ENCODE data around the gene PPP1R16B.
A peak's percentile ranks its signal among the peaks of the same experiment; 100 is the strongest.
"Not testable (repeated sequence)": the region's sequence is repeated elsewhere in the genome, so short reads cannot be mapped to it uniquely, and the experiment has no call there.

PPP1R16B gene

GRCh38 chr20:38812182-38812581 lies 6.7 kb downstream of the PPP1R16B start:
- H3K4me2 ChIP-seq = peak overlapping the region; percentile 65 to 100 (median 99)
- peak overlapping the region in 9 of 11 experiments; percentile 40 to 77 (median 65); a peak in 17 of 22 replicates for H3K27ac ChIP-seq
- H4K20me1 ChIP-seq = peaks cover 0 to 10% (median 0%) of the 10 kb centered on the region in 11 experiments; a peak in 5 of 22 replicates
- H3K9ac ChIP-seq = peak overlapping the region in 7 of 11 experiments; percentile 23 to 58 (median 42); a peak in 9 of 22 replicates
- no peak for TF ChIP-seq Cebpa-rat (IDR thresholded peaks at IDR 0.05)
- H3K9me3 ChIP-seq (replicated peaks in 1 of 11) = peaks cover 0 to 19% (median 8%) of the 10 kb centered on the region in 11 experiments; a peak in 12 of 22 replicates
- 0 out of 20 replicates have a peak overlapping the region, but pooled peaks of 1 of the 10 experiments have one; percentile 3 for H3K4me3 ChIP-seq
- peaks cover 0 to 10% (median 0%) of the 10 kb centered on the region in 11 experiments; a peak in 3 of 22 replicates for H3K36me3 ChIP-seq
- peaks cover 0 to 3% (median 0%) of the 10 kb centered on the region in 11 experiments; a peak in 2 of 22 replicates for H3K27me3 ChIP-seq
- peaks cover 45 to 64% (median 63%) of the 10 kb centered on the region in 10 experiments for H3K4me1 ChIP-seq

- no peak for TF ChIP-seq Cebpa-rat (IDR thresholded peaks at IDR 0.05)
- Histone ChIP-seq H3K9me3 (replicated peaks in 1 of 11) (peaks cover 0 to 22% (median 9%) of the 10 kb centered on the region in 11 experiments; a peak in 12 of 22 replicates), H3K27ac (peak overlapping the region in 9 of 11 experiments; percentile 40 to 77 (median 65); a peak in 17 of 22 replicates), H3K27me3 (no peaks in the 10 kb centered on the region), H3K4me1 (peaks cover 45 to 58% (median 56%) of the 10 kb centered on the region in 10 experiments), H3K4me2 (peak overlapping the region; percentile 65 to 100 (median 99)), H3K4me3 (peak overlapping the region in 2 of 10 experiments; percentile 3 to 19; a peak in 1 of 20 replicates), H4K20me1 (peaks cover 0 to 6% (median 0%) of the 10 kb centered on the region in 11 experiments; a peak in 3 of 22 replicates), H3K36me3 (peaks cover 0 to 12% (median 0%) of the 10 kb centered on the region in 11 experiments; a peak in 3 of 22 replicates), H3K9ac (peak overlapping the region in 6 of 11 experiments; percentile 26 to 58 (median 46); a peak in 5 of 22 replicates)
These were observed 7.4 kb downstream of the PPP1R16B start for GRCh38 chr20:38812709-38813573.

GRCh38 chr20:38813574-38813962 lies 8.1 kb downstream of the PPP1R16B start:
- H3K27me3 ChIP-seq, H4K20me1 ChIP-seq, H3K9ac ChIP-seq, H3K4me3 ChIP-seq: not testable (repeated sequence)
- Histone ChIP-seq H3K27ac (peak overlapping the region in 1 of 11 experiments; percentile 77; a peak in 1 of 22 replicates), H3K9me3 (replicated peaks in 1 of 11) (peaks cover 0 to 22% (median 9%) of the 10 kb centered on the region in 11 experiments; a peak in 12 of 22 replicates), H3K36me3 (peaks cover 0 to 12% (median 0%) of the 10 kb centered on the region in 11 experiments; a peak in 3 of 22 replicates), H3K4me1 (peaks cover 39 to 58% (median 55%) of the 10 kb centered on the region in 10 experiments), H3K4me2 (peak overlapping the region in 8 of 11 experiments; percentile 94 to 100 (median 99); a peak in 12 of 22 replicates)

DNA sequence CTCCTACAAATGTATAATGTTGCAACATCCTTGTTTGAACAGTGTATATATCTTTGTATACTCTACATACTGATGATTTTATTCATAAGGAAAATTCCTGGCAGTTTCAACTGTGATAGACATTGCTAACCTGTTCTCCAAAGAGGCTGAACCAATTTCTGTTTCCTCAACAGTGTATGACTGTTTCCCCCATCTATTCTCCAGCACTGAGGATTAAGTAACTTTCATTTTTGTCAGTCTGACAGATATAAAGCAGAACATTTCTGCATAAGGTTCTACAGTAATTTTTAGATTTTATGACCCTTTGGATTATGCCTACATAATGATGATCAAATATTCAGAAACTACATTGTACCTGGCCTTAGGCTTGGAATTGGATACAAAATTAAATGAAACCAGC lies 9.9 kb downstream of the PPP1R16B start:
- no peak overlapping the region for H3K9ac ChIP-seq
- H3K4me2 ChIP-seq = no peak overlapping the region
- H3K4me3 ChIP-seq = no peak overlapping the region
- no peaks in the 10 kb centered on the region for H3K27me3 ChIP-seq
- no peak for TF ChIP-seq Cebpa-rat (IDR thresholded peaks at IDR 0.05)
- peaks cover 27 to 41% (median 37%) of the 10 kb centered on the region in 10 experiments for H3K4me1 ChIP-seq
- peaks cover 0 to 12% (median 0%) of the 10 kb centered on the region in 11 experiments; a peak in 3 of 22 replicates for H3K36me3 ChIP-seq
- H4K20me1 ChIP-seq = peaks cover 0 to 5% (median 0%) of the 10 kb centered on the region in 11 experiments; a peak in 3 of 22 replicates
- H3K27ac ChIP-seq = no peak overlapping the region
- peaks cover 0 to 22% (median 9%) of the 10 kb centered on the region in 11 experiments; a peak in 12 of 22 replicates for H3K9me3 ChIP-seq (replicated peaks in 1 of 11)

DNA sequence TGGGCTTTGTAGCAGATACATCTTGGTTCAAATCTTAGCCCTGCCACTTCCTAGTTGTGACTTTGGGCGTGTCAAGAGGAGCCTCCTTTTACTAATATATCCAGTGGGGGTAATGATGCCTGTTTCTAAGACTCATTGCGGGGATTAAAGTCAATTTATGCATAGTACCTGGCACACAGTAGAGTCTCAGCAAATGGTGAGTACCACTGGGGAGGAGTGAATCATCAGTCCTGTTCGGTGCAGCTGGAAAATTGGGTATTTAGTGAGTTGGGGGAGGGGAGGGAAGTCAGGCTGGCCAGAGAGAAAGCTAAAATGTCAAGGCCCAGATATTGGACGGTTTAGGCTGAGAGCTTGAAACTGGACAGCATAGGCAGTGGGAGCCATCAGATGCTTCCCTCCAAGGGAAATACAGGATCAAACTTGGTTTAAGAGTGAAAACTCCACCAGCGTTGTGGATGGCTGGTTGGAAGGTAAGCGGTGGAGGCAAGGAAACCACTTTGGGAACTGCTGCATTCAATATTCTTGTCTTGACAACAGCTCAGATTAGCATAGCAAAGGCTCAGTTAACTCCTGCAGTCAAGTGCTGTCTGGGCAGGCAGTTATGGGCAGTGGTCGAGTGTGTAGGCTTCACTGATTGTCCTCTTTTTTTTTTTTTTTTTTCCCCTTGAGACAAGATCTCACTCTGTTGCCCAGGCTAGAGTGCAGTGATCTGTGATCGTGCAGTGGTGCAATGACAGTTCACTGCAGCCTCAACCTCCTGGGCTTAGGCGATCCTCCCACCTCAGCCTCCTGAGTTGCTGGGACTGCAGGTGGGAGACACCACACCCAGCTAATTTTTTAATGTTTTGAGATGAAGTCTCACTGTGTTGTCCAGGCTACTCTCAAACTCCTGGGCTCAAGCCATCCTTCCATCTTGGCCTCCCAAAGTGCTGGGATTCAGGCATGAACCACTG lies 12.9 kb downstream of the PPP1R16B start:
- no peaks in the 10 kb centered on the region; a peak in 1 of 22 replicates for H4K20me1 ChIP-seq
- 0 out of 22 replicates have a peak overlapping the region, but pooled peaks of 4 of the 11 experiments have one; percentile 6 to 20 (median 12) for H3K4me2 ChIP-seq
- TF ChIP-seq Cebpa-rat (IDR thresholded peaks at IDR 0.05) = no peak
- H3K27ac ChIP-seq = no peak overlapping the region
- no peaks in the 10 kb centered on the region for H3K27me3 ChIP-seq
- peaks cover 7 to 30% (median 15%) of the 10 kb centered on the region in 11 experiments; a peak in 18 of 22 replicates for H3K9me3 ChIP-seq (replicated peaks in 1 of 11)
- peaks cover 0 to 14% (median 8%) of the 10 kb centered on the region in 10 experiments; a peak in 13 of 20 replicates for H3K4me1 ChIP-seq
- no peak overlapping the region for H3K4me3 ChIP-seq
- peaks cover 0 to 12% (median 0%) of the 10 kb centered on the region in 11 experiments; a peak in 4 of 22 replicates for H3K36me3 ChIP-seq
- no peak overlapping the region for H3K9ac ChIP-seq

DNA sequence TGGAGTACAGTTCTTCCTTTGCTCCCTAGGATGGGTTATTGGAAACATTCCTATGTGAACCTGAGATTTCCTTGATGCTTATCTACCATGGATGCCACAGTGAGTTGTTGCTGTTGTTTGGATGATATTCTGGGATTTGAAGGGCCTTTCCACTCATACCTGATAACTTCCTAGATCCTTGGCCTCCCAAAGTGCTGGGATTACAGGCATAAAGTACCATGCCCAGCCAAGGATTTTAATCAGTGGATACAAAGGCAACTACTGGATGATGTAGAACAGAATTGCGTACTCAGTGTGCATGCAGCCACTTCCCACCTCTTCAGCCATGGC lies 20.0 kb downstream of the PPP1R16B start:
- H4K20me1 ChIP-seq = no peaks in the 10 kb centered on the region; a peak in 2 of 22 replicates
- H3K27ac ChIP-seq = no peak overlapping the region
- H3K4me1 ChIP-seq = peaks cover 0 to 14% (median 3%) of the 10 kb centered on the region in 10 experiments; a peak in 6 of 20 replicates
- no peak overlapping the region for H3K4me3 ChIP-seq
- no peaks in the 10 kb centered on the region for H3K27me3 ChIP-seq
- peaks cover 0 to 11% (median 0%) of the 10 kb centered on the region in 11 experiments; a peak in 5 of 22 replicates for H3K36me3 ChIP-seq
- TF ChIP-seq Cebpa-rat (IDR thresholded peaks at IDR 0.05) = no peak
- no peak overlapping the region for H3K9ac ChIP-seq
- H3K4me2 ChIP-seq = no peak overlapping the region; a peak in 2 of 22 replicates
- H3K9me3 ChIP-seq (replicated peaks in 1 of 11) = peaks cover 6 to 9% (median 8%) of the 10 kb centered on the region in 11 experiments; a peak in 15 of 22 replicates

DNA sequence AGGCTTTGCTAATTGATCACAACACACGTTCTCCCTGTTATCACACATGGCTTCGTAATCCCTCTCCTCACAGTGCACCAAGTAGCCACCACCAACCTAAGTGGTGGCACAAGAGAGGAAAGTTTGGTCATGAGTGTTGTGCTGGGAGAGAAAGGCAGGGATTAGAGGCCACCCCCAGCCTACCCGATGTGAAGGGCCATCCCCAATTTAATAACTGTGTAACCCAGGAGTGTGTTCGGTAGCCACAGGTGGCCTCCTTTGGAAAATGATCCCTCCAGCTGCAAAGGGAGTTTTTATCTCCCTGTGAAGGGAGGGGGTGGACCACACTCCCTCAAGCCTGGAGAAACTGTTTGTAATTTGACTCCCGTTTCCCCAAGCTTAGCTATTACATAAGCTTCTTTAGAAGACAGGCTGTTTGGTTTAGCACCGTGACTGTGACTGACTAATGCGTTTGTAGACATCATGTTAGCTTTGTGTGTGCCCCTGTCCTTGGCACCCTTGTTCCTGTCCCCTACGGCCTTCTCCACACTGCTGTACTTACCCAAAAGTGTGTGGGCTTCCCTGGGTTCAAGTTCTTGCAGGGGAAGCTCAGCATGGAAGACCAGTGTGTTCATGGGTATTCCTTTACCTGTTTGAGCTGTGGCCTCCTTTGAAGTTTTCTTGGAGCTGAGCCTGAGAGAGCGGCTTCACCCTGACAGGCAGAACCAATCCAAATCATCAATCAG lies 20.6 kb downstream of the PPP1R16B start:
- H3K4me3 ChIP-seq = no peak overlapping the region
- peaks cover 5 to 6% (median 6%) of the 10 kb centered on the region in 11 experiments; a peak in 15 of 22 replicates for H3K9me3 ChIP-seq (replicated peaks in 1 of 11)
- no peak for TF ChIP-seq Cebpa-rat (IDR thresholded peaks at IDR 0.05)
- no peak overlapping the region for H3K9ac ChIP-seq
- H3K27ac ChIP-seq = no peak overlapping the region
- H3K36me3 ChIP-seq = peaks cover 0 to 8% (median 0%) of the 10 kb centered on the region in 11 experiments; a peak in 5 of 22 replicates
- H3K4me2 ChIP-seq = peak overlapping the region in 2 of 11 experiments; percentile 11 to 20; a peak in 3 of 22 replicates
- H4K20me1 ChIP-seq = no peaks in the 10 kb centered on the region; a peak in 2 of 22 replicates
- H3K27me3 ChIP-seq = no peaks in the 10 kb centered on the region
- H3K4me1 ChIP-seq = peaks cover 0 to 14% (median 3%) of the 10 kb centered on the region in 10 experiments; a peak in 6 of 20 replicates
